Activated gamma-delta T cell (primary cell): ENCODE data around the gene SMOC1.

ENCODE experiments used
- DNase-seq: peaks from one replicate; lab custom pipeline; 2025; lab: John Stamatoyannopoulos, UW

The SMOC1 gene

DNA sequence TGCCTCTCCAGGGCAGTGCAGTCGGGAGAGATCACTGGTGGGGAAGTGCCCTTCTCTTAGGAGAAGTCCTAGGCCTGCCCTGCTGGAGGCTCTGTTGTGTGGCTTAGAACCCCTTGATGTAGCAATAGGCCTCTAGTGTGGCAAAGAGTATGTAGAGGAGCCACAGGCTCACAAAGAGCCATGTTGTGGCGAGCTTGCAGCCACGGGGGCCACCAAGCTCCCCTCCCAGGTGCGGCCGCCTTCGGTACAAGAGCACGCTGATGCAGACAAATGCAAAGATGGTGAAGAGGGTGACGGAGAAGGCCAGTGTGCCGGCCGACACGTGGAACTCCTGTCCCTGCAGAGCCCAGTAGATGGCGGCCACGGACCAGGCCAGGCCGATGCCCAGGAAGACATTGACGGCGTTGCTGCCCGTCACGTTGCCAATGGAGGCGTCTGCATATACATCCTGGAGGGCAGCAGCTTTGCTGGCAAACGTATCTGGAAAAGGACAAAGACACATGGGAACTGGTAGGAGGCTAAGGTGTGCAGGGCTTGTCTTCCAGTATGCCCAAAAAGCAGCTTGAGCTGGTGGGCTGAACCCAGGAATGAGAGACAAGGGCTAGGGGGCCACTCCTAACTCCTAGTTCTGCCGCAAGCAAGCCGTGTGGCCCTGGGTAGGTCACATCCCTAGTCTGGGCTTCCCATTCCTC is 166.8 kb downstream of the SMOC1 start:
- DNase-seq = no peak

- DNase-seq = no peak
Measured at GRCh38 chr14:70047598-70048312, 168.5 kb downstream of the SMOC1 start.

DNA sequence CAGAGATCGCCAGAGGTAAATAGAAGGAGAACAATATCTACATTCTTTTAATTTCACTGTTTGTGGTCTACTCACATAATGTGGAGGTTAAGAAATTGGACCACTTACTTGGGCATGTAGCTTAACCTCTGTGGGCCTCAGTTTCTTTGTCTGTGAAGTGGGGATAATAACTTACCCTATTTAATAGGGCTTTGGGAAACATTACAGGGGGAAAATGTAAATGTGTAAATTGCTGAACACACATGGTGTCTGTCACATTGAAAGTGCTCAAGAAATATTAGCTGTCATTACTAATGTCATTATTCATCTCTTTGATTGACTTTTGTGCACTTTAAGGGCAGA is 169.1 kb downstream of the SMOC1 start:
- no peak for DNase-seq

DNA sequence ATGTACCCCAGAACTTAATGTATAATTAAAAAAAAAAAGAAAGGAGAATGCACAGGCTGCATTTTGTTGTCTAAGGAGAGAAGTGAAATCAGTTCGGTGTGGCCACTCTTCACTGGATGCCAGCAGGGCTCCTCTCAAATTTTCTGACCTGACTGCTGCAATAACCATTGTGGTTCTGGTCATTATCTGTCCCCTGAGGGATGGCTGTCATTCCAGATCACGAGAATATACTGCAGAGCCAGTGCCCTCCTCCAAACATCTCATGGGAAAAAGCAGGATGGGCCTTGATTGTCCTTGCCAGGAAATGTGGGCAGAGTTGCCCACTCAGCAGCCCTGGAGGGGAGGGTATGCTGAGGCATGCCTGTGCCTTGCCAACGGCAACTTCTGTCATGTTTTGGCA is 170.4 kb downstream of the SMOC1 start:
- DNase-seq = no peak

DNA sequence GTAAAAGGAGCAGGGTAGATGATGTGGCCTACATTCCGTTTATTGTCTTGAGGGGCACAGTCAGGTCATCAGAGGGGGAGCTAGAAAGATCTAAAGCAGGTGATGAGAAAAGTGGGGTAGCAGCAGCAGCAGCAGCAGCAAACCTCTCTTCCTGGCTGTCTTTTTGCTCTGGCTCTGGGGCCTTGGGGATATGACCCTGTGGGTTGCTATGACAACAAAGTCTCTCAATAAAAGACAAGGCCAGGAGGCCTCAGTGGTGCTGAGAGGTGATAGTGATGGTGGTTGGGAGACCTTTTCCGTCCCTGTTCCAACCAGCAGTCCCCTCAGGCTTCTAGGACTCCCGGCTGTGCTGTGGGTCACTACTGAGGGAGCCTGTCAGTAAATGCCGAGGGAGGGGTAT is 170.9 kb downstream of the SMOC1 start:
- no peak for DNase-seq

DNA sequence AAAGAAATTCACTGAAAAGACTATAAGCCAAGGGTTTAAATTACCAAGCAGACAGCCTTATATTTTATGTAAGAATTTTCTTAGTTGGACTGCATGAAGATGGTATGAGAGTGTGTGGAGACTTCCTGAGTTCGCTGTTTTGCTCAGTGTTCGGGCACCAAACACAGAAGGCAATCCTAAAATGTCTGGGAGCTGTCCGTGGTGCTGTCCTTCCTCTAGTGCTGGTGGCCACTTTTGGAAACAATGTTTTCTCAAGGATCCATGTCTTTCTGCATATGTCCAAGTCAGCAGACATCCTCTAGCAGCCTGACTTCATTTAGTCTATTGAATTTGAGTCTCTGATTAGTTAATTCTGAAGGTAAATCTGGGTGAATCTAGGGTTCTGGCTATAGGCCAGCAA is 173.8 kb downstream of the SMOC1 start:
- no peak for DNase-seq

- DNase-seq = no peak
Measured at GRCh38 chr14:70057519-70058136, 178.4 kb downstream of the SMOC1 start.

DNA sequence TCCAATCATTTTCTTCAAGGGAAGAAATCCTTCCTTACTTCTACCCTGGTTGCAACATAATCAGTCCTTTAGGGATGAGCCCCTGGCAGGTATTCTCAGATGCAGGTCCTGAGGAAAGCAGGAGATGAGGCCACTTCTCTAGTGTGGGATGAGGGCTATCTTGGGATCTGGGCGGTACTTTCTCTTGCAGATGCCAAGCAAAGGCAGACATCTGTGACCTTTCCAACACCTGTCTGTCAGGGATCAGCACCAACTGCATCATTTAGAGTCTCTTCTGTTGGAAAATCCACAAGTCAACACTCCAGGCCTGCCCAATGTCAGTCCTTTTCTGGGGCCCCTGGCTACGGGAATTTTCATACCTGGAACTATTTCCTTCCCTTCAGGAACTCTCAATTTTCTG is 180.3 kb downstream of the SMOC1 start:
- DNase-seq = no peak

GRCh38 chr14:70061108-70061507 is 181.9 kb downstream of the SMOC1 start:
- DNase-seq = no peak

- no peak for DNase-seq
Measured at GRCh38 chr14:70064136-70064865, 185.1 kb downstream of the SMOC1 start.

DNA sequence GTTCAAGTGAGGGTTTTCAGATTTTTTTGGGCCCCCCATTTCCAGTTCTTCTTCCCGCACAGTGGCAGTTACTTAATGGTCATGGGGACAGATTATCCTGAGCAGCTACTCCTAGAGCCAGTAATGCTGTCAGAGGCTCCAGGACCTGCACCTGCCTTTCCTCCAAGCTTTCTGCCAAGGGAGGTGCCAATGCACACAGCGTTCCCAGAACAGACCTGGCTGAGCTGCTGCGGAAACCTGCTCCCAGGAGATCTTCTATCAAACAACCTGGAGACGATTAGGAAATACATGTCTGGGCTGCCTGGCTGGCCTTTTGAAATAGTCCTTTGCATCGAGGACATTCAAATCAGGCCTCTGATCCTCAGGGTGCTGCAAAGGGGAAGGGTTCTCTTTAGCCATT is 188.6 kb downstream of the SMOC1 start:
- no peak for DNase-seq

DNA sequence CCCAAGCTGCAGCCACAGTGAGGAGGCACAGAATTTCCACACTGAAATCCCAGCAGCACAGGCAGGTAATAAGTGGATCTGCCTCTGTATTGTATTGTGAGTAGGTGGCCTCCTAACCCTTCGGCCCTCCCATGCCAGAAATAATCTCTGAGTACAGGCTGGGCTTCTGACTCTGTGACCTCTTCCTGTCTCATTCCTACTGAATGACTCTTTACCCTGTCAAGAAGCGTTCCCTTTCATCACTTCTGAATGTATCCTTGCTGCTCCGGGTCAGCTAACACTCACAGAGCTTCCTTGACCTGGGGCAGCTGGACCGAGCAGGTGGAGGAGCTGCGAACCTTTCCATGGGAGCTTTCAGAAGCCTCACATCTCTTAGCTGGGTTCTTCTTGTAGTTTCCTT is 190.0 kb downstream of the SMOC1 start:
- no peak for DNase-seq

- DNase-seq = no peak
Measured at GRCh38 chr14:70073924-70074566, 194.8 kb downstream of the SMOC1 start.

GRCh38 chr14:70077005-70077404 is 197.8 kb downstream of the SMOC1 start:
- no peak for DNase-seq

GRCh38 chr14:70077720-70078119 is 198.5 kb downstream of the SMOC1 start:
- no peak for DNase-seq

- DNase-seq = no peak
Measured at GRCh38 chr14:70078329-70078728, 199.1 kb downstream of the SMOC1 start.

DNA sequence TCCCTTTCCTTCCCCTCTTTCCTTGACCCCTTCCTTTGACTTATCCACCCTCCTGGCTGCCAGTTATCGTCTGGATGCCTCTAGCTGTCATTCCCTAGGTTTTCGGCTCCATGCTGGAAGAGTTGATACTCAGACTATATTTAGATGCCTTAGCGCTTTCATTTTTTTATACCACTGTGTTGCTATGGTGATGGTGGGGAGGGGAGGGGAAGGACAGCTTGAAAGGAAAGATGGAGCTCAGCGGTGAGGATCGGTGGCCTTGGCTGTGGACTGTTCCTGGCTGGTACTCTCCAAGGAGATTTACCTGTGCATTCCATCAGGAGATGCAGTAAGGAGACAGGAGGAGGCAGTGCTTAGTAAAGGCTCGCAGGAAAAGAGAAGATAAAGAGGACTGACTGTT is 200.9 kb downstream of the SMOC1 start:
- DNase-seq = no peak
